Spinal cord (tissue), 10 donors: ENCODE data around the gene NUDT19. TPM values are rescaled to one million over a fixed set of nuclear protein-coding genes. Genes with fewer than 3 reads are reported as not detected.

Source experiments
- DNase-seq, 6 donors: peaks; one replicate each; pipeline versions ENCODE4 v3.0.0 to v3.0.0-alpha.2; 2013 to 2015; ENCODE audit warnings: low spot score in 6 of 6, low read depth in 4 of 6
- H3K27ac ChIP-seq: one replicate; pipeline ENCODE4 v1.5.1; 2013; ENCODE audit warnings: low read depth, low read length, control low read depth
- H3K27me3 ChIP-seq: one replicate; pipeline ENCODE4 v1.6.1; 2013; ENCODE audit warnings: low read length; ENCODE audit not compliant: control insufficient read depth, insufficient read depth
- H3K36me3 ChIP-seq: one replicate; pipeline ENCODE4 v1.6.1; 2013; ENCODE audit warnings: low read length; ENCODE audit not compliant: control insufficient read depth, insufficient read depth
- H3K4me1 ChIP-seq: one replicate; pipeline ENCODE4 v1.6.1; 2013; ENCODE audit warnings: low read length; ENCODE audit not compliant: control insufficient read depth, insufficient read depth
- H3K4me3 ChIP-seq: one replicate; pipeline ENCODE4 v1.5.1; 2013; ENCODE audit warnings: low read depth, low read length, control low read depth
- H3K9me3 ChIP-seq: one replicate; pipeline ENCODE4 v1.6.1; 2013; ENCODE audit warnings: low read length; ENCODE audit not compliant: control insufficient read depth, insufficient read depth
- WGBS: methylation state at CpG from one replicate; pipeline ENCODE4 v1.1.5; 2013; ENCODE audit warnings: missing lambda C conversion rate; ENCODE audit not compliant: insufficient coverage; 5-methylcytosine and 5-hydroxymethylcytosine counted together
- polyA plus RNA-seq, 2 donors: library from polyadenylated mRNA; unstranded; fragments of 120-200 nt; gene quantifications; one replicate each; pipeline ENCODE4 v1.2.1, GENCODE V29; 2013; ENCODE audit not compliant: insufficient read length in 2 of 2
- total RNA-seq, 2 donors: library from RNA; depleted of rRNA in 1 of 2; stranded (reverse); fragments of 120-200 nt in 1 of 2; fragments of >200 nt in 1 of 2; gene quantifications; one replicate each; pipeline versions ENCODE4 v1.2.3 to v1.2.4, GENCODE V29; 2013 to 2014
- donor health status: healthy.

NUDT19 gene
- total and polyA plus RNA-seq, 4 donors = 5.9 to 8.3 (median 7.8) TPM

DNA sequence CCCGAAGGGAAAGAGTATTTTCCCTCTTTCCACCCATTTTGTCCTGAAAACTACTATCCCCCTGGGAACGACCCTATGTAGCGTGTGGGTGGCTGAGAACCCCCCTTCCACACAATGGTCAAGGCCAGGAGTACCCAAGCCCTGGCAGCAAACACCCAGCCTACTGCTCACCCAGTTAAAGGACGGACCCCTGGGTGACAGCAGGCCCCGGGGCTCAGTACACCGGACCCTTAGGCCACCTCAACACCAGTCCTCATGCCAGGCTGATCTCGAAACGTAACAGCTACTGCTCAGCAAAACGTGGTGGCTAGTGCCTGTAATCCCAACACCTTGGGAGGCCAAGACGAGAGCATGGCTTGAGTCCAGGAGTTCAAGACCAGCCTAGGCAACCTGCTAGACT lies 18.0 kb upstream of the NUDT19 start:
- Histone ChIP-seq H3K4me3 (no peak overlapping the region), H3K27ac (no peak overlapping the region)
- DNase-seq = no peak

DNA sequence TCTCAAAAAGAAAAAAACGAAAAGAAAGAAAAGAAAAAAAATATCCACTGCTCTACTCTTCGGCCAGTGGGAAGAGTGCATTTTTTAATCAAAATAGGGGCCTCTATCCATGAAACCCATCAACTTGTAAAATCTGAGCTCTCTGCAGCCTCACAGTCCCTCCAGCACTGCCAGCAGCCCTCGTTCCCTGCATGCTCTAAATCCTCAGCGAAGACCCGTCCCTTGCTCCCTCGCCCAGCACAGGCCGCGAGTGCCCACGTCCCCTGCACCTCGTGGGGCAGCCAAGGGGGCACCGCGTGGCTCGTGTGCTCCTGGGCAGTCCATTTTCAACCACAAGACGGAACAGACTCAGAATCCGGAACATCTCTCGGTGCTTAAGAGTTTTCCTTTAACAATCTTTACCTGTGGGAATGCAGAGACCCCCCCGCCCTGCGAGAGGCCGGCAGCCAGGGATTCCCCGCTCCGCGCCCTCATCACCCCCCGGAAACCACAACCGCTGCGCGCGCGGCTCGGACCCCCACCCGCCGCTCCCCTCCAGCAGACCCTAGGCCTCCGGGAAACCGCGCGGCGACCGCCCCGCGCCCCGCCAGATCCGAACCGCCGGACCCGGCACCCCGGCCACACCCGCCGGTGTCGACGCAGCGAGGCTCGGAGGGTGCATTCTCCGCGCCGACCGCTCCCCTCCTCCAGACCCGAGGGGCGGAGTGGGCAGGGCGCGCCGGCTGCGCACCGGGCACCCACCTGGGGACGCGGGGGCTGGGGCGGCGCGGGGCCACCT lies 17.3 kb upstream of the NUDT19 start:
- Histone ChIP-seq H3K9me3 (no peaks in the 10 kb centered on the region), H3K4me1 (peaks cover 29% of the 10 kb centered on the region), H3K4me3 (peak overlapping the region; percentile 80), H3K27ac (no peak overlapping the region), H3K36me3 (peaks cover 3% of the 10 kb centered on the region), H3K27me3 (peaks cover 23% of the 10 kb centered on the region)
- DNase-seq = peak in 2 of 6 donors; percentile 30 to 34
- under 1% methylated on average over 65 of the region's 67 CpGs for WGBS

More for the DNA sequence above, 18.0 kb upstream of the NUDT19 start:
- peaks cover 29% of the 10 kb centered on the region for H3K4me1 ChIP-seq
- WGBS = 86% methylated on average over 8 of the region's 10 CpGs
- H3K27me3 ChIP-seq = peaks cover 23% of the 10 kb centered on the region
- H3K9me3 ChIP-seq = no peaks in the 10 kb centered on the region
- peaks cover 3% of the 10 kb centered on the region for H3K36me3 ChIP-seq

DNA sequence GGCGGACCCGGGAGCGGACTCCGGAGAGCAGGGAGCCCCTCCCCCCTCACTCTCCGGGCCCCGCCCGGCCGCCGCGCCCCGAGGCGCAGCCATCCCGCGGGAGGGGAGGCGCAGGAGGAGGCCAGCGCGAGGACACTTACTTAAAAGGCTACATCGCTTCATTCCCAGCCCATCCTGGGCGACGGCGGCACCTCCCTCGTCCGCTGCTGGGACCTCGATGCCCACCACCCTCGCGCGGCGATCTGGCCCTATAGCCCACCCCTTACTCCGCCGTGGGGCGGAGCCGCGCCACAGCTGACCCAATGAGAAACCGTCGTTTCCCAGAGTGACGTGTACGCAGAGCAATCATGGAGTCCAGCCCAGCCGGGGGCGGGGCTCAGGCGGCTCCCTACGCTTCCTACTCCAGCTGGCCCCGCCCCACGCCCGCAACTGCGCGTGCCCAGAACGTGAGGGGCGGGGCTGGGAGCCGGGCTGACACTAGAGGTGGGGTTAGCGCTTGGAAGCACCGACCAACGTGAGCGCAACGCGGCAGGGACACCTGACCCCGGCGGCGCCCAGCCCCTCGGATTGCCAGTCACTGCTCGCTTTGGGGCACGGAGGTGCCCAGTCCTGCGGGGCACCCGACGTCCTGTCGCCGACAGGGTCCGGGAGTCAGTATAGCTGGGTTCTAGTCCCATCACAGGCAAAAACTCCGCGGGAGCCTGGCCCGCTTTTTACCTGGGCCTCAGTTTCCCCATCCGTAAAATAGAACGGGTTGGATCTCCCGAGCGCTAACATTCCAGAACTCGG lies 16.5 kb upstream of the NUDT19 start, which contains the start of gene ANKRD27:
TSS of gene ANKRD27 (minus strand) at position 250 of the 789 bp plus-strand sequence. CDS start 16,165 bp downstream, outside the sequence.
- DNase-seq = peak; percentile 96 to 100 (median 98)
- H3K27ac ChIP-seq = no peak within 1 kb of the TSS
- H3K4me1 ChIP-seq = peaks cover 29% of the 10 kb centered on the region
- no peaks in the 10 kb centered on the region for H3K9me3 ChIP-seq
- H3K4me3 ChIP-seq = peak within 1 kb of the TSS; percentile 80
- peaks cover 23% of the 10 kb centered on the region for H3K27me3 ChIP-seq
- peaks cover 3% of the 10 kb centered on the region for H3K36me3 ChIP-seq
- WGBS = under 1% methylated on average over 75 of the region's 75 CpGs

DNA sequence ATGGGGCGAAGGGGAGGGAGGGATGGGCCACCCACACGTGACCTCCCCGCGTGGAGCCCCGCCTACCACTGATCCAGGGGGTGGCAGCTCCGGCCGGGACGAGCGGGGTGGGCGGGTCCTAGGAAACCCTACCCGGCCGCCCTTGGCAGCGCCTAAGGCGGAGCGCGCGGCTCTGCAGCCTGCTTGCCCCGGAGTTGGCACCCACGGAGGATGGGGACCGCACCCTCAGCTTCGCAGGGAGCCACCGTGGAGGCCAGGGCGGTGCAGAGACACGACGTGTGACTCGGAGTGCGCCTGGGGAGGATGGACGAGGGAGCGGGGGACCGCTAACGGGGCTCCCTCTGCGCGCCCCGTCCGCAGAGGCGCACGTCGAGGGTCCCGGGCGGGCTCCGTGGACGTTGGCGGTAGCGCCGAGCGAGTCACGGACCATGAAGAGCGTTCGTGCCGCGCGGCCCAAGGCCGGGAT lies 15.9 kb upstream of the NUDT19 start, which contains the start of gene RGS9BP:
TSS of gene RGS9BP (plus strand) at position 129 of the 466 bp plus-strand sequence. CDS start 416 bp downstream, outside the sequence.
- Histone ChIP-seq H3K9me3 (no peaks in the 10 kb centered on the region), H3K4me3 (peak within 1 kb of the TSS; percentile 80), H3K27ac (no peak within 1 kb of the TSS), H3K4me1 (peaks cover 29% of the 10 kb centered on the region), H3K36me3 (peaks cover 3% of the 10 kb centered on the region), H3K27me3 (peaks cover 23% of the 10 kb centered on the region)
- WGBS = 1% methylated on average over 53 of the region's 53 CpGs
- DNase-seq = peak in 2 of 6 donors; percentile 69 to 72

DNA sequence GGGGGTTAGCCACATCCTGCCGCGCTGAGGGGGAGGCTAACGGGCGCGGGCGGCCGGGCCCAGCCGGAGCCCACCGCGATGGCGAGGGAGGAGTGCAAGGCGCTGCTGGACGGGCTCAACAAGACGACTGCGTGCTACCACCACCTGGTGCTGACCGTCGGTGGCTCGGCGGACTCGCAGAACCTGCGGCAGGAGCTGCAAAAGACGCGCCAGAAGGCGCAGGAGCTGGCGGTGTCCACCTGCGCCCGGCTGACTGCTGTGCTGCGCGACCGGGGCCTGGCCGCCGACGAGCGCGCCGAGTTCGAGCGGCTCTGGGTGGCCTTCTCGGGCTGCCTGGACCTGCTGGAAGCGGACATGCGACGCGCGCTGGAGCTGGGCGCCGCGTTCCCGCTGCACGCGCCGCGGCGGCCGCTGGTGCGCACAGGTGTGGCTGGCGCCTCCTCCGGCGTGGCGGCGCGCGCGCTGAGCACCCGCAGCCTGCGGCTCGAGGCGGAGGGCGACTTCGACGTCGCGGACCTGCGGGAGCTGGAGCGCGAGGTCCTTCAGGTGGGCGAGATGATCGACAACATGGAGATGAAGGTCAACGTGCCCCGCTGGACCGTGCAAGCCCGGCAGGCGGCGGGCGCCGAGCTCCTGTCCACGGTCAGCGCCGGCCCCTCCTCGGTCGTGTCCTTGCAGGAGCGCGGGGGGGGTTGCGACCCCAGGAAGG lies 15.3 kb upstream of the NUDT19 start:
- H3K27me3 ChIP-seq = peaks cover 23% of the 10 kb centered on the region
- no peak overlapping the region for H3K27ac ChIP-seq
- no peaks in the 10 kb centered on the region for H3K9me3 ChIP-seq
- no peak overlapping the region for H3K4me3 ChIP-seq
- H3K36me3 ChIP-seq = peaks cover 3% of the 10 kb centered on the region
- H3K4me1 ChIP-seq = peaks cover 29% of the 10 kb centered on the region
- WGBS = 2% methylated on average over 93 of the region's 93 CpGs
- DNase-seq = no peak

DNA sequence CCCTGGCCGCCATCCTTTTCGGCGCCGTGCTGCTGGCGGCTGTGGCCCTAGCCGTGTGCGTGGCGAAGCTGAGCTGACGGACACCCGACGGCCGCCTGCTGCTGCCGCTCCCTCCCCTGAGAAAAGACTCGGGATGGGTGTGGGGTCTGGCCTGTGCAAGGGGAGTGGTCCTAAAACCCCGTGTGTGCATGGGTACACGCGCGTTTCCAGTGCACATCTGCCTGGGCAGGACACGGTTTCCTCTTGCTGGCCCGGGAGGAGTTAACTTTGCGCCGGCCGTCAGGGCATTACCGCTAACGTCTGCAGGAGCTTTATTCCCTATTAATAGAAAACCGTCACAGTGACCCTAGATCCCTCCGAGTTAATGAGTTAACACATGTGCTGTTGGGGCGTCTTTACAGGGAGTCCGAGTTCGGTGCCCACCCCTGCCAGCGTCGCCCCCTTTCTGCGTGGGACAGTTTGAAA lies 14.7 kb upstream of the NUDT19 start:
- Histone ChIP-seq H3K27me3 (peaks cover 23% of the 10 kb centered on the region), H3K36me3 (peaks cover 3% of the 10 kb centered on the region), H3K4me1 (peaks cover 29% of the 10 kb centered on the region), H3K9me3 (no peaks in the 10 kb centered on the region), H3K4me3 (no peak overlapping the region), H3K27ac (no peak overlapping the region)
- DNase-seq = no peak
- 10% methylated on average over 30 of the region's 33 CpGs for WGBS

DNA sequence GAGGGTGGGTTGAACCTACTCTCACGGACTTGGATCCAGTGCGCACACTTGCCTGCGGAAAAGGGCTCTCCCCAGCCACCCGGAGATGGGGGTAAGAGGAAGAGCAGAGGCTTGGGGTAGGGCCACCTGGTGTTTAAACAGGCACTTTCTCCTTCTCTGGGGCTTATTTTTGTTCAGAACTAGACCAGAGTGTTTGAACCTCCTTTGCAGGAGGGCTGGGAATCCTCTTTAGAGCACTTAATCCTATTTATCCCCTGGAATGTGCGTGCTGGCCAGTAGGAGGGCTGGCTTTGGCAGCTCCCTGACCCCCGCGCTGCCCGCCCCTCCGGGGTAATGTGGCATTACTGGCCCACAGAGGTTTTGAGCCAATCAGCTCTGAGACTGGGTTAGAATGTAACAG lies 14.0 kb upstream of the NUDT19 start:
- WGBS = 0% methylated on average over 1 of the region's 9 CpGs
- H3K27ac ChIP-seq = no peak overlapping the region

DNA sequence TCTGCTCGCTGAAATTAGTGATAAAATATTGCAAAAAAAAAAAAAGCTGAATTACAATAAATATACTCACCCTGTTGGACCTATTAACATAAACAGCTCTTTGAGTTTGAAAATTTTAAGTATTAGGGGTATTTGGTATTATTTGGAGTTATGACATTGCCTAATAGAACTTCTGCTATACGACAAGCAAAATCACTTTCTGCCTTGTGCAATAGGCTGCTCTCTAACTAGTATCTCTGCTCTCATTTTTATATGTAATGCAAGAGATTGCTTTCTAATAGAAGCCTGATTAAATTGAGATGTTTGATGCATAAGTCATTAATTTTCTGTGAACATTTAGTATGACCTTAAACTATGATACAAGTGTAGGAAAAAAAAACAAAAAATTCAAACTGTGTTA lies 10.6 kb upstream of the NUDT19 start:
- Histone ChIP-seq H3K4me1 (peaks cover 9% of the 10 kb centered on the region), H3K4me3 (no peak overlapping the region), H3K9me3 (no peaks in the 10 kb centered on the region), H3K27me3 (peaks cover 17% of the 10 kb centered on the region), H3K36me3 (no peaks in the 10 kb centered on the region), H3K27ac (no peak overlapping the region)
- no peak for DNase-seq
- no CpG with 5 or more reads among the region's 2 CpGs for WGBS

More for the DNA sequence above, 14.0 kb upstream of the NUDT19 start:
- peaks cover 29% of the 10 kb centered on the region for H3K4me1 ChIP-seq
- no peaks in the 10 kb centered on the region for H3K9me3 ChIP-seq
- H3K4me3 ChIP-seq = no peak overlapping the region
- no peak for DNase-seq
- peaks cover 23% of the 10 kb centered on the region for H3K27me3 ChIP-seq
- no peaks in the 10 kb centered on the region for H3K36me3 ChIP-seq

DNA sequence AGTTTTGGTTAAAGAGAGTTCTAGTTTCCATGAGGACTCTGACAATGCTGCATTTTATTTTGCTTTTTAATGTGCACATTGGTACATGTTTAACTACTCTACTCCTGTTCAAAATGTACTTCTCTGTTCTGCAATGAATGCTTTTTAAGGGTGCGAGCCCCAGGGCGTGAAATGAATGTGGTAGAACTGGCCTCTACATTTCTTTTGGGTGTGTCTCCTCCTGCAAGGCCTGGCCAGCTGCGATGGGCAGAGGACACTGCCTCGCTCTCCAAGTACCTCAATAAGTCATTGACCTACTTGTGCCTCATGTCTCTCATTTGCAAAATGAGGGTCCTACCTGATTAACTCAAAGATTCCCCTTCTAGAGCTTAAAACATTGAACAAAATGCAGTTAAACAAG lies 9.3 kb upstream of the NUDT19 start:
- no peaks in the 10 kb centered on the region for H3K9me3 ChIP-seq
- peaks cover 6% of the 10 kb centered on the region for H3K27me3 ChIP-seq
- H3K4me3 ChIP-seq = no peak overlapping the region
- no peak for DNase-seq
- H3K36me3 ChIP-seq = no peaks in the 10 kb centered on the region
- no peaks in the 10 kb centered on the region for H3K4me1 ChIP-seq
- H3K27ac ChIP-seq = no peak overlapping the region
- WGBS = 80% methylated on average over 2 of the region's 4 CpGs
